DMS153 treated with DMSO at 0.1 percent for 48 hours (cell line): Measurements from ENCODE around the gene BANP.
"Not testable (repeated sequence)": the region's sequence is repeated elsewhere in the genome, so short reads cannot be mapped to it uniquely, and the experiment has no call there.

Experiments used
- DNase-seq: peaks from one replicate; lab custom pipeline; 2025; ENCODE audit not compliant: unreplicated experiment; lab: John Stamatoyannopoulos, UW

The BANP gene

DNA sequence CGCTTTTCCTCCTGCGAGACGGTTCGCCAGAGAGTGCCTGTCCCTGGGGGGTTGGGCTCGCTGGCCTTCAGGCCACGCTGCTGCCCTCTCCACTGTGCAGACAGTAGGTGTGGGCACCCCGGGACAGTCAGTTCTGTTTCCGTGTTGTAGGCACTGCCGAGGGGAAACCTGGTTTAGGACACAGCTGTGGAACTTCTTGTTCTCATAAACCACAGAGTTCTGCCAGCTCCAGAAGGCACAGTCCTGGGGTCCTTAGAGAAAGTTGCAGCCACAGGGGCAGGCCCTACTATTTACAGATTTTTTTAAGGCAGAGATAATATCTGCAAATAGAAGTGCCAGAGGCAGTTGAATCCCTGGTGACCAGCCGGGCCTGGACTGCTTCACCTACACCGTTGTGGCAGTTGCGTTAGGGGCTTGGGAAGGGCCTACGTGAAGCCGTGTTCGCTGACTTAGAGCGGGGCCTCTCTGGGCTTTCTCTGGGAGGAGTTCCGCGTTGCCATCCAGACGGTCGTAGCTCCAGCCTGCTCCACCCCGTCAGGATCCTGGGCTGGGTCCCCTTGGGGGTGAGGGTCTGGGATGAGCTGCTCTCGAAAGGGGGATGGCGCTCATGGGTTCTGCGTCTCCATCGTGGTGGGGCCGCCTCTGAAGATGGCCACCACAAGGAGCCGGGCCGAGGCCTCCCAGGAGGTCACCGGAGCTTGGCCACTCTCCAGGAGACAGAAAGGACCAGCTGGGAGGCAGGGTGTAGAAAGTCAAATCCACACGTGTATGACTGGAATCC is 126.3 kb downstream of the BANP start:
- DNase-seq, result no peak

DNA sequence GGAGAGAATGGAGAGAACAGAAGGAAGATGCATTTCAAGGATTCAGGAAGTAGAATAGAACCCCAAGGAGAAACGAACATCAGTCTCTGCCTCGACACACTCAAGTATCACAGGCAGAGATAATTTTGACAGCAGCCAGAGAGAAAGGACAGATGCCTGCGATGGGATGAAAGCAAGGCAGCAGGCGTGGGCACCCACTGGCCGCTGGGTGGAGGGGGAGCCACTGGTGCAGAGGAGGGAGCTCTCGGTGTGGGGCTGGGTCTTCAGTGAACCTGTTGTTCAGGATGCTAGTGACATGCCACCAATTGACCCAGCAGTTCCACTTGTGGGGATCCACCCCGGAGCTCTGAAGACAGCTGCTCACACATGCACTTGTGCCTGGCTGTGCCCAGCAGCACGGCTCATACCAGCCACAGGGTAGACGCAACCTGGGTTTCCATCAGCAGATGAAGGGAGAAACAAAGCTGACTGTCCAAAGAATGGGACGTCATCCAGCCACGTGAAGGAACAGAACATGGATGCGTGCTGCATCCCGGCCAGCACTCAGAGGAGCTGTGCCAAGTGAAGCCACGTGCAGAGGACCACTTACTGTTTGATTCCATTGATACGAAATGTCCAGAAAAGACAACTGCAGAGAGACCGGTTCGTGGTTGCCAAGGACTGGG is 127.0 kb downstream of the BANP start:
- no peak for DNase-seq

DNA sequence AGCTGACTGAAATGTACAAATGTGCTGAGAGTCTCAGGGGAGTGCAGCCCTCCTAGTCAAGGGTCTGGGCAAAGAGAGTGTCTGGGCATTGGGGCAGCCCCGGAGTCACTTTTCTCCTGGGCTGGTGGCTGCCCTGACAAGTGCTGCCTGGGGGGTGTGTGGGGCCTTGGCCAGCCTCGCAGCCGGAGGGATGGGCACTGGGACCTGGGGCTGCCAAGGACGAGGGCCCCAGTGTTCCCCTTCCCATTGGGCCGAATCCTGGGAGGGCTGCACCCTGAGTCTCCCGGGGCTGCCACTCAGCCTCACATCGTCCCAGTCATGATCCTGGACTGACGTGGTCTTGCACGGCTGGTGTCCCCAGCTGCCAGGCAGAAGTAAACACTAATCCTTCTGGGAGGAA is 132.3 kb downstream of the BANP start:
- no peak for DNase-seq

DNA sequence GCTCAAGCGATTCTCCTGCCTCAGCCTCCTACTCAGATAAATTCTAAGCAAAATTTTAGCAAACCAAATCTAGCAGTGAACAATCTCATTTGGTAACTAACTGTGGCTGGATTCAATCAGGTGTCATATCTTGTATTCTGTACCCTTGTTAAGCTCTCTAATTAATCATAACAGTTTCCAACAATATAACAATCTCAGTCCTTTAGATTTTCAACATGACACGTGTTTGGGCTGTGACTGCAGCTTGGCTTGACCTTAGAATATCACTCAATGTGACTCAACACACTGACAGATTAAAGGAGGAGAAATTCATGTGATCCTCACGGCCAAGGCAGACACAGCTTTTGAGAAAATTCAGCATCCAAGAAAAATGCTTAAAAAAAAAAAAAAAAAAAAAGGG is 133.6 kb downstream of the BANP start:
- DNase-seq, result no peak

DNA sequence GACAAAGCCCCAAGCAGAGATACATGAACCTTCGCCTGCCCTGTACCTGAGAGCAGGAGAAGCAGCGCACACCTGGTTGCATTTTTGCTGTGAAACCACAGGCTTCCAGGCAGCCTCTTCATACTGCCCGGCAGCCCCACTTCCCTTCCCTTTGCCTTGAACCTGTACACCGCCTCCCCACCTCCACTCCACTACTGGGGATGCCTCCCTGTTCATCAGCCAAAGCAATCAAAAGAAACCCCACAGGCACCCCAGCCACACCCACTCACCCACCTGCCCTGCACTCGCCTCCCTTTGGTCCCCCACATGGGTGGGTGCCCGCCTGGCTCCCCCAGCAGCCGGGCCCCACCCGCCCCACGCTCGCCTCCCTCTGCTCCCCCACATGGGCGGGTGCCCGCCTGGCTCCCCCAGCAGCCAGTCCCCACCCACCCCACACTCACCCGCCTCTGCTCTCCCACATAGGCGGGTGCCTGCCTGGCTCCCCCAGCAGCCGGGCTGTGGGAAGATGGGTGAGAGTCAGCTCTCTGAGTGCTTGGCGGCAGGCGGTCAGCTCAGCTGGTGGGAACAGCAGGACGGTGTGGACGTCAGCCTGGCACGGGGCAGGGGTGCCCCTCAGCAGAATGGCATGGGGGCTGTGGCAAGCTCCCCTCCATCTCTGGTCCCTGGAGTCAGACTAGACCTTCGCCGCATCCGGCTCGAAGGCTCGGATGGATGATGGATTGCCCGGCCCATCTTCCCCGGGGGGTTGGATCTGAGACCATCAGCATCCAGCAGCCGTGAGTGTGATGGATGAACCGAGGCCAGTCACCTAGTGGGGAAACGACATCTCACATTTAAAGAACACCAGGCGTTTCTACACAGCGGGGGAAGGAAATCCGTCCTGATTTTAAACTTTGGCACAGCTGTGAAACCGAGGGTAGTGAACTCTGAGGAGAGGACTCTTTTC is 135.6 kb downstream of the BANP start:
- DNase-seq, result no peak

DNA sequence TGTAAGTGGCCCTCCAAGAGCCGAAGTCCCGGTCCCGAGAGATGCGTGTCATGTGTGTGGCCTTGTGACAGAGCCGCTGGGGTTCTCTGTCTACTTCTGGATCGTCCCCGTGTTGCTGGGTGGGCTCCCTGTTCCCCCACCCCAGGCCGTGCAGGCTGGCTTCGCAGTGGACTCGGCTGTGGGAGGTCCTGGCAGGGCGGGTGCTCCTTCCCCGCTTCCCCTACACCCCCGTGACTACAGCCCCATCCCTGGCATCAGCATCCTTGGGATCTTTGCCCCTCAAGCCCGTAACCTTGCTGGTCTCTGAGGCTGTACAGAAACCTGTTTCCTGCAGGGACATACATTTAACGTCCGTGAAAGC is 136.3 kb downstream of the BANP start:
- no peak for DNase-seq

GRCh38 chr16:88088161-88088581 is 136.9 kb downstream of the BANP start:
- DNase-seq, result no peak

DNA sequence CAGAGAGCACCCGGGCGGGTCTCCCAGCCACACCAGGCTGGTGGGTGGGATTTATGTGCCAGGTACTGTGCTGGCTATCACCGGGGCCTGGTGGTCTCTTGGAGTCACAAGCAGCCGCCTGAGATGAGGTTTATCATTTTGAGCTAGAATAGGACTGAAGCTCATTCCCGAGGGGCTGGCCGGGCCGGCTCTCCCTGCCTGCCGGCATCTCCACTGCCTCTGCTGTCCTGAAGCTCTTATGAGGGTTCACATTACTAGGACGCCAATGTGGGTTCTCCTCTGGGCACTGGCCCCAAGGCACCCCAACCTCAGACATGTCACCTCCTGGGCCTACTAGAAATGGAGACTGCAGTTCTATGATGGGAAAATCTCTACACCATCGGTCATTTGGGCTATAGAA is 137.4 kb downstream of the BANP start:
- DNase-seq, result not testable (repeated sequence)

DNA sequence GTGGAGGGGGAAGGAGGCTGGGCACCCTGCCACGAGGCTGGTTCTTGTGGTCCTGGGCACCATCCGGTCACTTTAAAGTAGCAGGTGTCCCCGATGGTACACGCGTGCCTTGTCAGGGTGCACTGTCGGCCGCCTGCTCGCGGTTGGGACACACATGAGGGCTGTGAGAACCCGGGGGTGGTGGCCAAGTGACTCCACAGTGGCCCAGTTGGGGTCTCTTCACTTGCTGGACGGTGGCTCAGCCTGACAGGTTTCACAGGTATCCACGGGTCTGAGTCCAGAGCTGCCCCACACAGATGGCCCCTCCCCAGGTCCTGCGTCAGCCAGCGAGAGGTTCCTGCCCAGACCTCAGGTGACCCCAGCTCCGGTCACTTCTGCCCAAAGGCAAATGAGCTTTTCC is 137.8 kb downstream of the BANP start:
- not testable (repeated sequence) for DNase-seq

DNA sequence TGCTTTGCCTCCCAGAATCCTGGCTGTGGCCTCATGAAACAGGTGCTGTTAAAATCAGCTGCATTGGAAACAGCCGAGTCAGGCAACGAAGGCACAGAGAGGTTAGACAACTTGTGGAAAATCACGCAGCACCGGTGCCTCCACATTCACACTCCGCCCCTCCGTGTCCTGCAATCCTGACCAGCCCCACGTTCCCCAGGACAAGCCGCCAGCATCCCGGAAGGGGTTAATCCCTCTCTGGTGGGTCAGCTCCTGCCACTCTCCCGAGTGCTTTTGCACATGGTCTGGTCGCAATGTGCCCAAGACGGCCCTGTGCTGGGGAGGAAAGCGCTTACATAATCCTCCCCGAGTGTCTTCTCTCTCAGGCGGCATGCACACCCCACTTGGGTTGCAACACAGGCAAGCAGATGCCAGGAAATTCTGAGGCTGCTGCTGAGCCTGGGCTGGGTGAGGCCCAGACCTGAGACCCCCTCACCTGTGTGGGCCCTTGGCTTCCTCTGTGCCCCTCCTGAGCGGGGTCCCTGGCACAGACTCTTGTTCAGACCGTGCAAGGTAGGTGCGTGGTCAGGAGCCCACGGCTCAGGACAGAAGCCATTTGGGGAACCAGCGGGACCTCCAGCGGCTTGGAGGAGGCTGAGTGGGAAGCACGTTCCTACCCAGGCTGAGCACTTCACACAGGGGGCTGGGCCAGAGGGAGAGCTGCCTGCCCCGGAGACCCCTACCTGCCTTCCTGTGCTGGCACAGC is 138.6 kb downstream of the BANP start:
- DNase-seq, result not testable (repeated sequence)

GRCh38 chr16:88090377-88091175 is 139.3 kb downstream of the BANP start:
- DNase-seq, result not testable (repeated sequence)

- DNase-seq, result not testable (repeated sequence)
Measured at GRCh38 chr16:88091221-88091971, 140.2 kb downstream of the BANP start.

DNA sequence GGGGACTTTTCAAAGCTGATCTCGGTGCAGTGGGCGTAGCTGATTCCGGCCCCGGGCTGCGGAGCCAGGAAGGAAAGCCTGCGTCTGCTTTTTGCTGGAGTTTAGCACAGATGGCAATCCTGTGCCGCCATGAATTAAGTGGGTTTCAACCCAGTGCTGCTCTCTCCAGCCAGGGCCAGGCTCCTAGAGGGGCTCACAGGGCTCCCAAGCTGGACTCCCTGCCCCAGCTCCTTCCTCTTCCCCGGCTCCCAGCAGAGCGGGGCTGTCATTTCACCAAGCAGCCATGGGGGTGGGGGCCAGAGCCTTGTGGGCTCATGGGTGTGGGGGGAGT is 140.7 kb downstream of the BANP start:
- DNase-seq, result not testable (repeated sequence)

- DNase-seq, result not testable (repeated sequence)
Measured at GRCh38 chr16:88092791-88093555, 141.7 kb downstream of the BANP start.

DNA sequence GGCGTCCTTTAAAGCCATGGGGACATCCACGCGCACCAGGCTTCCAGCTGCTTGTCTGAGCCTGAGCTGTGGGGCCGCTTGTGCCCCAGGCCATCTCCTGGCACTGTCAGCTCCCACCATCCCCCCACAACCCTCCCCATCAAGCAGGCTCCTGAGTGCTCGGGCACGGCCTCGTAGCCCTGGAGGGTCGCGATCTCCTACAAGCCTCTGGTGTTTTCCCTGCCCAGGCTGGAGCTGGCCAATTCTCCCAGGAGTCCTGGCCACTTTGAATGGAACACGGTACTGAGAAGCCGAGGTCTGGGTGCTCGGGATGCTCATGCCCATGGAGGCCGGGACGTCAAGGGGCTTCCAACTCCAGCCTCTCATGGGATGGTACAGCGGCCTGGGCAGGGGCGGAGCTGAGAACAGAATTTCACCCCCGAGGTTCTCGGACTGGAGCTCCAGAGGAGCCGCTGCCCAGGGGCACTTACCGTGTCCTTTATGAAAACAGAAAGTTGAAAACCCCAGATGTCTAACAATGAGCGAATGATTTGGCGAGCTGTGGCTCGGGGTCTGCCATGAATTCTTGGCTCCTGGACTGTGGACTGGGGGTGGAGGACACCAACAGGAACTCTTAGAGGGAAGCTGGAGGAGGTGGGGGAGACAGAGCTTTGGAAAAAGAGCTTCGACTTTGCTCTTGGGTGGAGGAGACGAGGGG is 142.5 kb downstream of the BANP start:
- DNase-seq, result not testable (repeated sequence)

GRCh38 chr16:88094253-88094575 is 143.0 kb downstream of the BANP start:
- DNase-seq, result not testable (repeated sequence)

DNA sequence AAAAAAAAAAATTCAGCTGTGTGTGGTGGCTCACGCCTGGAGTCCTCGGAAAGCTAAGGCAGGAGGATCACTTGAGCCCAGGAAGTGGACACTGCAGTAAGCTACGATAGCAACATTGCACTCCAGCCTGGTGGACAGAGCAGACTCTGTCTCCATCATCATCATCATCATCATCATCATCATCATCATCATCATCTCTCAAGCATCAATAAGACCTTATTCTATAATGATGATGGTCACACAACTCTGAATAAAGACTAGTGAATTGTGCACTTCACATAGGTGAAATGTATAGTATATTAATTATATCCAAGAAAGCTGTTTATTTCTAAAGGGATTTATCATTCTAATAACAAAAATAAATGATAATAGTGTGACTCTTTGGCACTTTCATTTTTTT is 143.7 kb downstream of the BANP start:
- DNase-seq, result not testable (repeated sequence)

GRCh38 chr16:88096659-88097058 is 145.4 kb downstream of the BANP start:
- not testable (repeated sequence) for DNase-seq
